GM19035 (cell line): Measurements from ENCODE around the gene HDAC4.

Experiments
- ATAC-seq: cut with Tn5 transposase; IDR thresholded peaks from one replicate; pipeline ENCODE4 v1.9.1; 2021; ENCODE audit not compliant: unreplicated experiment

HDAC4 gene

GRCh38 chr2:239311132-239312040 is 89.4 kb downstream of the HDAC4 start:
- no peak for ATAC-seq

GRCh38 chr2:239310401-239311061 is 90.3 kb downstream of the HDAC4 start:
- no peak for ATAC-seq

GRCh38 chr2:239309398-239310245 is 91.2 kb downstream of the HDAC4 start:
- no peak for ATAC-seq

- ATAC-seq = no peak
Observed at GRCh38 chr2:239308661-239309397, 92.0 kb downstream of the HDAC4 start.

- ATAC-seq = no peak
Observed at GRCh38 chr2:239307921-239308613, 92.8 kb downstream of the HDAC4 start.

DNA sequence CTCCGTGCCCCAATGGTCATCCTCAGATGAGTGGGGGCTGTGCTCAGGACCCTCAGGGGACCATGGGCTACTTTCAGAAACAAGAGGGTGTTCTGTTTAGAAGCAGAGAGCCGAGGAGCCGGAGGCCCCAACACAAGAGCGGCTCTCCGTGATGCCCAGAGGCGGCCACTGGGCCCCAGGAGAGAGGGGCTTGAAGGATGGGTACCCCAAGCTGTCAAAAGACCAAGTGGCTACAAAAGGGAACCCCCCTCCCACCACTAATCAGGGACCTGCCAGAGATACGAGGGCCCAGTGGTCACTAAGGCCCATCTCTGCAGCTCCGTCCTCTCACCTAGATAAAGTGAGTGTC is 93.6 kb downstream of the HDAC4 start:
- ATAC-seq = no peak

GRCh38 chr2:239306274-239307220 is 94.3 kb downstream of the HDAC4 start:
- no peak for ATAC-seq

DNA sequence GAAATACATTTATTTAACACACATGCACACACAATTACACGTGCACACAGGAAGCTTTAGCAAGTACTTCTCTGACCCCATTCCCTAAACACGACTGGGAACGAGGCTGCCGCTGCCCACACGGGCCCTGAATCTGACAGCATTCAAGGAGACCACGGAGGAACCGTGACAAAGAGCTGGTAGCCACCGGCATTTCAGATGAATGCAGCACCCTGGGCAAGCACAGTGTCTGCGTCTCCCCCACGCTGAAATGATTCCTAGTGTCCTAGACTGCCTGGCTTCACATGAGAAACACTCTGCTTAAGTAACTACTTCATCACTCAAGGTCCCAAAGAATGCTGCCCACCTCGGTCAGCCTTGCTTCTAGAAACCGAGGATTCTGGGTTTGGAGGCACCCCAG is 95.0 kb downstream of the HDAC4 start:
- no peak for ATAC-seq

DNA sequence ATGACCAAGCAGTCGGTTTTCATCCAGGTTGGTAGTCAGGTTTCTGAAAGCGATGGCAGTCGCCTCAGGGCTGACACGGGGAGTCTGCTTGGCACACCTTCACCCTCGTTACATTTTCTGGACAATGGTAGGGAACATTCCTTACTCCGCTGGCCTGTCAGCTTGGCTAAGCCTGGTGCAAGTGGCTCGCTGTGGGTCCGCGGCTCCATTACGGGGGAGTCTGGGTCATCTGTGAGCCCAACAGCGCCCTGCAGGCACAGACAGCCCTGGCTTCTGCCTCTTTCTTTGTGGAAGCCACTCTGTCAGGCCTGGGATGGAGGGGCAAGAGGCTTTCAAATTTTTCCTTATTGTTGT is 95.6 kb downstream of the HDAC4 start:
- ATAC-seq = no peak

DNA sequence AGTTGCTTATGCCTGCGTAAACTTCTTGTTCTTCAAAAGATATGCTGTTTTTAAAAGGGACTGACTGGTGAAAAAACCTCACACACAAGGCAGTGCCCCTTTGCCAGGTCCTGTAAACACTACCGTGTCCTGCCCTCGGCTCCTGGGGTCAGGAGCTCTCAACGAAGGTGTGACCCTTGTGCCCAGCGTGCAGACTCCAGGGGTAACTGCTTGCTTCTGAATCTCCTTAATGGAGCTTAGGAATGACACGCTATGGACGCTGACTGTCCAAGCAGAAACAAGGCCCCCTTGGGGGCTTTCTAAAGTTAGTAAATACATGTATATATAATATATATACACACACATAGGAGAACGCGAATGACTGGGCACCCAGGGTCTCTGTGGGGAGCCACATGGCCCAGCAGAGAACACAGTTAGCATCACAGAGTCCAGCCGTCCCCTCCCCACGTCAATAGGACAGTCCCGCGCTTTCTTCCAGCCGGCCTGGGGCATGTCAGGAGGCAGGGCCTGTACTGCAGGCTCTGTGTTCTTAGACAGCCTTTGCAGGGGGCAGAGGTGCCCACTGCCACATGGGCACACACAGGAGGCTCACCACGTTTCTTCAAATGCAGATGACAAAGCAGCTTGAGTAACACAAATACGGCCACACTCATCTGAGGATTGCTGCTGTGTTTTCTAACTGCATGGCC is 96.1 kb downstream of the HDAC4 start:
- no peak for ATAC-seq

GRCh38 chr2:239303711-239304532 is 96.9 kb downstream of the HDAC4 start:
- no peak for ATAC-seq

DNA sequence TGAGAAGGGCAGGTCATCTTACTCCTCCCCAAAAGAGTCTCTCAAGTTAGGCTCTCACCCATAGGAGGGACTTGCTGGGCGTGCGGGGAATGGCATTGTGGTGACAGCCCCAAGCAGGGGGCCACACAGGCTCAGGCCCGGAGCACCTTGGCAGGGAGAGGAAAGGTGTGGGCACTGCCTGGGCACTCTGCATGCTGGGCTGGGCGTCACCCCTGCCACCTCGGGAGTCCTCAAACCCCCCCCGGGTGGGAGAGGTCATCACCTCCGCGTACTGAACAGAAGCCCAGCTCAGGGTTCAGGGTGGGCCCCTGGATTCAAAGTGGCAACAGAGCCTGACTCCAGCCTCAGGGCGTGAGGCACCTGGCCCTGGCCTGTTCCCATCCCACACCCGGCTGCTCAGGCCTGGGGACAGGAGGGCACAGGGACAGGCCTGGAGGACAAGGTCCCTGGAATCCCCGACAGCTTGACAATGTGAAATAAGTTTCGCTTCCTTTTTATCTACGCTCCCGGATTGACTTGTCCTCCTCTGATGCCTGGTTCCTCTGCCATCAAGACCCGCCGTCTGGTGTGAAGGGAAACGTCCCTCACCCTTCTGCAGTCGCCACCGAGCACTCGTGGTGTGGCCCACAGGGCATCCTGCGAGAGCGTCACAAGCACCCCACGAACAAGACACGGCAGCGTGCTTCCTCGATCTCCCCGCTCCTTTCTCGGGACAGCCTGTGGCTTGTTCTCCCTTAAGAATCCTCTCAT is 97.8 kb downstream of the HDAC4 start:
- no peak for ATAC-seq

DNA sequence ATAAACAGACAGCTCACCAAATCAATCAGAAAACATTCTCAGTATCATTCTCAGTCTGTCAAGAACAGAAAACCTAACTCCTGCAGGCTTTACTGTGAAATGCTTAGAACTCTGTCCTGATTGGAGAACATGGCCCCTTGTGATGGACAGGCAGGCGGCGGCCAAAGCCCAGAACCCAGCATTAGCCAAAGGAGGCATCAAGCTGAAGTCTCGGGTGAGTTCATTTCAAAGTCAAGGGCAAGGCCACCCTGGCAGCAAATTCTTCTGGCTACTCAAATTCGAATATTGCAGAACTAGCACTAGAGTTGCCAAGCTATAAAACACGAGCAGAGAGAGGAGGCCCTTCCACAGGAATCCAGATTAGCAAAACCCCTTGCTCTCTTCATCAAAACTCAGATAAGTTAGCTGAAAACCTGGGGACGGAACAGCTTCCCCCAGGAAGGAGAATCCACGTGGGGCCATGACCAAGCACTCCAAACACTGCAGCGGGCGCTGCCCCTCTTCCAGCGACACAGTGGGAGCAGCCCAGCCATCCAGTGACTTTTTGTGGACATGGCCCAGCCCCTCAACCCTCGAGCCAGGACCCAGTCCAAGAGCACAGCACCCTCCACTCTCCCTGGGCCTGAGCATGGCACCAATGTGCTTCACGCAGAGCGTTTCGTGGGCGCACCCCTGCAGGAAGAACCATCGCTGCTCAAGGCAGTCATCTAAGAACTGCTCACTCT is 98.6 kb downstream of the HDAC4 start:
- no peak for ATAC-seq

GRCh38 chr2:239300871-239301735 is 99.7 kb downstream of the HDAC4 start:
- ATAC-seq = no peak

- no peak for ATAC-seq
Observed at GRCh38 chr2:239300242-239300641, 100.6 kb downstream of the HDAC4 start.
